Skeletal muscle cell (primary cell): ENCODE results near the gene MAPK8.

Experiments used
- DNase-seq: peaks from one replicate; pipeline ENCODE4 v3.0.0-alpha.2; 2010; ENCODE audit warnings: low read depth
- H3K4me3 ChIP-seq: 2 replicates; pipeline ENCODE4 v1.5.1; 2011; ENCODE audit warnings: low read depth, mild to moderate bottlenecking, control low read depth, low read length, moderate library complexity

Gene MAPK8

GRCh38 chr10:48289501-48290238, 16.8 kb upstream of the MAPK8 start:
- H3K4me3 ChIP-seq, result no peak overlapping the region
- DNase-seq, result no peak

GRCh38 chr10:48290286-48290685, 16.2 kb upstream of the MAPK8 start:
- no peak overlapping the region for H3K4me3 ChIP-seq
- no peak for DNase-seq

GRCh38 chr10:48291190-48291589, 15.3 kb upstream of the MAPK8 start:
- DNase-seq, result no peak
- H3K4me3 ChIP-seq, result no peak overlapping the region

GRCh38 chr10:48292616-48293015, 13.9 kb upstream of the MAPK8 start:
- DNase-seq, result no peak
- no peak overlapping the region for H3K4me3 ChIP-seq

- no peak overlapping the region for H3K4me3 ChIP-seq
- no peak for DNase-seq
Measured at GRCh38 chr10:48294431-48294830, 12.0 kb upstream of the MAPK8 start.

GRCh38 chr10:48296576-48297098, 9.8 kb upstream of the MAPK8 start:
- H3K4me3 ChIP-seq, result no peak overlapping the region
- no peak for DNase-seq

GRCh38 chr10:48299066-48299465, 7.4 kb upstream of the MAPK8 start:
- DNase-seq, result no peak
- H3K4me3 ChIP-seq, result no peak overlapping the region

- no peak for DNase-seq
Measured at GRCh38 chr10:48299692-48300091, 6.8 kb upstream of the MAPK8 start.

GRCh38 chr10:48300556-48300955, 5.9 kb upstream of the MAPK8 start:
- H3K4me3 ChIP-seq, result no peak overlapping the region
- no peak for DNase-seq

More at GRCh38 chr10:48299692-48300091, 6.8 kb upstream of the MAPK8 start:
- H3K4me3 ChIP-seq, result no peak overlapping the region

GRCh38 chr10:48302515-48303476, 3.7 kb upstream of the MAPK8 start:
- no peak for DNase-seq
- H3K4me3 ChIP-seq, result no peak overlapping the region

GRCh38 chr10:48305905-48306264, 592 bp upstream of the MAPK8 start:
- DNase-seq, result no peak
- H3K4me3 ChIP-seq, result peak overlapping the region; percentile 87

- no peak for DNase-seq
- H3K4me3 ChIP-seq, result peak overlapping the region; percentile 87
Measured at GRCh38 chr10:48306870-48307710, 613 bp downstream of the MAPK8 start.

GRCh38 chr10:48307711-48308018, 1.2 kb downstream of the MAPK8 start:
- DNase-seq, result no peak
- peak overlapping the region; percentile 87 for H3K4me3 ChIP-seq

- no peak overlapping the region for H3K4me3 ChIP-seq
- DNase-seq, result no peak
Measured at GRCh38 chr10:48309711-48310226, 3.3 kb downstream of the MAPK8 start.

- no peak overlapping the region for H3K4me3 ChIP-seq
- no peak for DNase-seq
Measured at GRCh38 chr10:48314107-48314506, 7.6 kb downstream of the MAPK8 start.

GRCh38 chr10:48316236-48316635, 9.8 kb downstream of the MAPK8 start:
- DNase-seq, result no peak
- H3K4me3 ChIP-seq, result no peak overlapping the region

GRCh38 chr10:48317321-48317990, 11.0 kb downstream of the MAPK8 start:
- H3K4me3 ChIP-seq, result no peak overlapping the region
- no peak for DNase-seq

- H3K4me3 ChIP-seq, result no peak overlapping the region
- DNase-seq, result no peak
Measured at GRCh38 chr10:48322017-48322416, 15.5 kb downstream of the MAPK8 start.

- no peak overlapping the region for H3K4me3 ChIP-seq
- no peak for DNase-seq
Measured at GRCh38 chr10:48324580-48324979, 18.1 kb downstream of the MAPK8 start.
